Left renal pelvis (tissue), 4 donors: ENCODE results near the gene STX2. TPM values are rescaled to one million over a fixed set of nuclear protein-coding genes. Genes with fewer than 3 reads are reported as not detected.

Experiments
- polyA plus RNA-seq, 4 donors: library from polyadenylated mRNA; unstranded; fragments of 120-200 nt; gene quantifications; one replicate each; pipeline ENCODE4 v1.2.1, GENCODE V29; 2013; ENCODE audit not compliant: insufficient read length in 4 of 4

The STX2 gene
- polyA plus RNA-seq, 4 donors = 24.7 to 32.0 (median 26.9) TPM

Other genes starting within 250 kb of the STX2 start
- gene RIMBP2, start 123.0 kb downstream of the STX2 start, polyA plus RNA-seq = 10 to 100 TPM in 3 of 4 donors, 1 to 10 TPM in 1; 6.1 to 20.6 (median 14.3) TPM
- gene RAN, start 32.8 kb upstream of the STX2 start, polyA plus RNA-seq = 100 to 1,000 TPM; 425 to 703 (median 612) TPM
- gene ADGRD1, start 114.7 kb upstream of the STX2 start, polyA plus RNA-seq = 10 to 100 TPM; 15.4 to 74.1 (median 18.7) TPM